OCI-LY1 (cell line): ENCODE measurements around the gene DCST1.

Source experiments
- H2AFZ ChIP-seq: fragments of 200-600 bp; sonication (generic), shearing (Covaris generic); 2 replicates; pipeline ENCODE4 v1.6.0; 2014; ENCODE audit warnings: antibody characterized with exemption, mild to moderate bottlenecking, low read length
- H3F3A ChIP-seq: fragments of 200-600 bp; sonication (generic), shearing (Covaris generic); 2 replicates; pipeline ENCODE4 v1.6.0; 2014; ENCODE audit warnings: mild to moderate bottlenecking, antibody characterized with exemption, low read length, moderate library complexity; ENCODE audit not compliant: insufficient read depth
- H3K27ac ChIP-seq: fragments of 200-600 bp; sonication (generic); 2 replicates; pipeline ENCODE4 v1.5.1; 2014; ENCODE audit warnings: low read length, mixed run types, mild to moderate bottlenecking, low read depth; ENCODE audit not compliant: poor library complexity, severe bottlenecking
- H3K27me3 ChIP-seq: fragments of 200-600 bp; sonication (generic); 2 replicates; pipeline ENCODE4 v1.6.0; 2014; ENCODE audit warnings: antibody characterized with exemption, mild to moderate bottlenecking, low read length, moderate library complexity; ENCODE audit not compliant: insufficient read depth
- H3K36me3 ChIP-seq: fragments of 200-600 bp; sonication (generic); 2 replicates; pipeline ENCODE4 v1.6.1; 2014; ENCODE audit warnings: mild to moderate bottlenecking, antibody characterized with exemption, low read length, moderate library complexity, mixed read lengths; ENCODE audit not compliant: insufficient read depth
- H3K4me1 ChIP-seq: fragments of 200-600 bp; sonication (generic); 2 replicates; pipeline ENCODE4 v1.5.1; 2014; ENCODE audit warnings: mild to moderate bottlenecking, low read length, moderate library complexity; ENCODE audit not compliant: insufficient read depth, severe bottlenecking
- H3K4me2 ChIP-seq: fragments of 200-600 bp; sonication (generic), shearing (Covaris generic); 2 replicates; pipeline ENCODE4 v1.6.1; 2014; ENCODE audit warnings: low read length
- H3K4me3 ChIP-seq: fragments of 200-600 bp; sonication (generic); 2 replicates; pipeline ENCODE4 v1.5.1; 2014; ENCODE audit warnings: low read length, low read depth, mild to moderate bottlenecking, mixed read lengths; ENCODE audit not compliant: poor library complexity, severe bottlenecking
- H3K79me2 ChIP-seq: fragments of 200-600 bp; shearing (Covaris generic); 2 replicates; pipeline ENCODE4 v1.6.1; 2016; ENCODE audit warnings: mixed run types, low read length, mixed read lengths; ENCODE audit not compliant: insufficient read depth
- H3K9ac ChIP-seq: fragments of 200-600 bp; sonication (generic), shearing (Covaris generic); 2 replicates; pipeline ENCODE4 v1.6.1; 2014; ENCODE audit warnings: mild to moderate bottlenecking, low read length, mixed read lengths
- H3K9me2 ChIP-seq: fragments of 200-600 bp; sonication (generic), shearing (Covaris generic); 2 replicates; pipeline ENCODE4 v1.6.1; 2014; ENCODE audit warnings: low read depth, mild to moderate bottlenecking, low read length, mixed read lengths
- H3K9me3 ChIP-seq: fragments of 200-600 bp; shearing (Covaris generic); 2 replicates; pipeline ENCODE4 v1.6.1; 2014; ENCODE audit warnings: low read length, mixed read lengths
- H4K20me1 ChIP-seq: fragments of 200-600 bp; sonication (generic), shearing (Covaris generic); 2 replicates; pipeline ENCODE4 v1.6.0; 2016; ENCODE audit warnings: mild to moderate bottlenecking, low read length; ENCODE audit not compliant: insufficient read depth
- CTCF ChIP-seq: fragments of 200-600 bp; sonication (generic), shearing (Covaris generic); IDR thresholded peaks from 2 replicates; pipeline ENCODE4 v1.5.1; 2017; ENCODE audit warnings: mild to moderate bottlenecking, antibody characterized with exemption, low read length, moderate library complexity, mixed read lengths
- EZH2 ChIP-seq: fragments of 200-600 bp; sonication (generic), shearing (Covaris generic); IDR thresholded peaks from 2 replicates; pipeline ENCODE4 v1.8.0; 2017; ENCODE audit warnings: borderline replicate concordance, mixed run types, mild to moderate bottlenecking, antibody characterized with exemption, low read length, moderate library complexity, mixed read lengths

The DCST1 gene

GRCh38 chr1:155069551-155070157, 36.0 kb downstream of the DCST1 start:
- no peaks in the 10 kb centered on the region for H4K20me1 ChIP-seq
- no peak for TF ChIP-seq EZH2
- TF ChIP-seq CTCF = no peak
- H3K27me3 ChIP-seq = no peaks in the 10 kb centered on the region
- no peaks in the 10 kb centered on the region for H3K9me3 ChIP-seq
- H2AFZ ChIP-seq = no peak overlapping the region
- peak overlapping the region; percentile 90; the same call in 1 of the 2 replicates for H3K4me2 ChIP-seq
- H3K27ac ChIP-seq = no peak overlapping the region
- H3K9ac ChIP-seq = no peak overlapping the region; the same call in 1 of the 2 replicates
- H3K9me2 ChIP-seq = no peaks in the 10 kb centered on the region
- H3K4me3 ChIP-seq = peak overlapping the region; percentile 59
- no peaks in the 10 kb centered on the region for H3F3A ChIP-seq
- no peaks in the 10 kb centered on the region for H3K79me2 ChIP-seq
- peaks cover 26% of the 10 kb centered on the region for H3K4me1 ChIP-seq
- H3K36me3 ChIP-seq = peaks cover 5% of the 10 kb centered on the region; the same call in 1 of the 2 replicates

- Histone ChIP-seq H3K9me3 (no peaks in the 10 kb centered on the region), H4K20me1 (no peaks in the 10 kb centered on the region), H3F3A (no peaks in the 10 kb centered on the region), H3K4me1 (peaks cover 22% of the 10 kb centered on the region), H3K79me2 (no peaks in the 10 kb centered on the region), H3K36me3 (peaks cover 5% of the 10 kb centered on the region; the same call in 1 of the 2 replicates), H3K27me3 (no peaks in the 10 kb centered on the region), H3K4me3 (peak overlapping the region; percentile 59), H3K4me2 (peak overlapping the region; percentile 90), H3K9me2 (no peaks in the 10 kb centered on the region), H2AFZ (no peak overlapping the region), H3K27ac (no peak overlapping the region), H3K9ac (peak overlapping the region; percentile 49)
- TF ChIP-seq CTCF (no peak), EZH2 (no peak)
Observed at GRCh38 chr1:155070158-155070621, 36.6 kb downstream of the DCST1 start.

GRCh38 chr1:155070721-155071569, 37.3 kb downstream of the DCST1 start:
- no peaks in the 10 kb centered on the region for H3K9me3 ChIP-seq
- peak overlapping the region; percentile 49 for H3K9ac ChIP-seq
- peak overlapping the region; percentile 59 for H3K4me3 ChIP-seq
- peaks cover 5% of the 10 kb centered on the region; the same call in 1 of the 2 replicates for H3K36me3 ChIP-seq
- no peak overlapping the region for H3K27ac ChIP-seq
- peaks cover 22% of the 10 kb centered on the region for H3K4me1 ChIP-seq
- no peaks in the 10 kb centered on the region for H3K27me3 ChIP-seq
- H2AFZ ChIP-seq = no peak overlapping the region
- H4K20me1 ChIP-seq = no peaks in the 10 kb centered on the region
- peak overlapping the region; percentile 90 for H3K4me2 ChIP-seq
- H3F3A ChIP-seq = no peaks in the 10 kb centered on the region
- peak; percentile 48 for TF ChIP-seq CTCF
- no peak for TF ChIP-seq EZH2
- no peaks in the 10 kb centered on the region for H3K9me2 ChIP-seq
- H3K79me2 ChIP-seq = no peaks in the 10 kb centered on the region
